Fibroblast of lung (primary cell): ENCODE results near the gene BMPR1B.

Source experiments
- CTCF ChIP-seq, 2 donors: IDR thresholded peaks in 1 of 2; conservative IDR thresholded peaks in 1 of 2; 1 replicate in 1 of 2; 2 replicates in 1 of 2; pipeline ENCODE4 v1.5.1; 2011 to 2012; ENCODE audit warnings: low read length in 2 of 2, control low read depth in 1 of 2, inconsistent platforms in 1 of 2, low read depth in 1 of 2, mild to moderate bottlenecking in 1 of 2
- EZH2 ChIP-seq: IDR thresholded peaks from 2 replicates; pipeline ENCODE4 v1.5.1; 2012; ENCODE audit warnings: low read length, control low read depth, mild to moderate bottlenecking; ENCODE audit errors: missing control alignments

GRCh38 chr4:94724016-94724790, 33.6 kb upstream of the BMPR1B start:
- TF ChIP-seq CTCF (conservative IDR thresholded peaks at IDR 0.05 in 1 of 2, IDR thresholded peaks at IDR 0.05 in 1 of 2; ENCODE audit: low read depth in 1 of 2, low read length in 2 of 2) (no peak), EZH2 (no peak)
